ENCODE data around the gene SFT2D2. TPM values are rescaled to one million over a fixed set of nuclear protein-coding genes. Genes with fewer than 3 reads are reported as not detected.

SFT2D2 gene
- total RNA-seq, 1 donor from 2014 or later = 30.5 TPM

DNA sequence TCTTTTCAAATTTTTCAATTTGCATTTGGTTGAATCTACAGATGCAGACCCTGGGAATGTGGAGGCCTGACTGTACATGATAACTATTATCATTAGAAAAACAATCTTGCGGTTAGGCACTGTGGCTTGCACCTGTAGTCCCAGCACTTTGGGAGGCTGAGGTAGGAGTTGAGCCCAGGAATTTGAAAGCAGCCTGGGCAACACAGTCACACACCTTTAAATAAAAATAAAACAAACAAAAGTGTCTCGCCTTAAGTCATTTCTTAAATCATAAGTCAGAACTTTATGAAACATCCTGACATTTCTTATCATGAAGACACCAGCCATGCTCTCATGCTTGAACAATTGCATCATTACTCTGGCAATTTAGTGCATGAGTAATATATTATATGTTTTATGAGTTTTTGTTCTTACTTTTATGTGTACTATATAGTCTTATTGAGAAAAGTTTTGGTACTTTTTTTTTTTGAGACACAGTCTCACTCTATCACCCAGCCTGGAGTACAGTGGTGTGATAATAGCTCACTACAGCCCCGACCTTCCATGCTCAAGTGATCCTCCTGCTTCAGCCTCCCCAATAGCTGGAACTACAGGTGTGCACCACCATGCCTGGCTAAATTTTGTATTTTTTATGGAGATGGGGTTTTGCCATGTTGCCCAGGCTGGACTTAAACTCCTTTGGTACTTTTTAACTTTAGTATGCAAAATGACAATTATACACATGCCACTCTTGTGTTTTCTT lies 62.7 kb downstream of the SFT2D2 start:
- Histone ChIP-seq H4K20me1 (ENCODE audit: low read depth) (no peaks in the 10 kb centered on the region), H3K4me1 (peaks cover 22% of the 10 kb centered on the region), H3K4me2 (no peak overlapping the region), H2AFZ (replicated peaks) (no peak overlapping the region), H3K4me3 (no peak overlapping the region), H3K9ac (no peak overlapping the region), H3K27ac (no peak overlapping the region), H3F3A (ENCODE audit: low read depth) (peaks cover 5% of the 10 kb centered on the region), H3K79me2 (ENCODE audit: low read depth) (no peaks in the 10 kb centered on the region), H3K36me3 (no peaks in the 10 kb centered on the region), H3K27me3 (no peaks in the 10 kb centered on the region), H3K9me3 (ENCODE audit: low read depth) (no peaks in the 10 kb centered on the region)
- no peaks in the 10 kb centered on the region for H3K36me3 Mint-ChIP-seq
- H3K27ac Mint-ChIP-seq = no peak overlapping the region
- H3K9me3 Mint-ChIP-seq = no peaks in the 10 kb centered on the region
- H3K27me3 Mint-ChIP-seq (ENCODE audit: insufficient read depth, low read depth) = peaks cover 3% of the 10 kb centered on the region
- peaks cover 5% of the 10 kb centered on the region for H3K4me1 Mint-ChIP-seq
- no peak for TF ChIP-seq EZH2 (IDR thresholded peaks at IDR 0.05)
- TF ChIP-seq EZH2phosphoT487 (IDR thresholded peaks at IDR 0.05) = no peak
- TF ChIP-seq, protein P1, sequence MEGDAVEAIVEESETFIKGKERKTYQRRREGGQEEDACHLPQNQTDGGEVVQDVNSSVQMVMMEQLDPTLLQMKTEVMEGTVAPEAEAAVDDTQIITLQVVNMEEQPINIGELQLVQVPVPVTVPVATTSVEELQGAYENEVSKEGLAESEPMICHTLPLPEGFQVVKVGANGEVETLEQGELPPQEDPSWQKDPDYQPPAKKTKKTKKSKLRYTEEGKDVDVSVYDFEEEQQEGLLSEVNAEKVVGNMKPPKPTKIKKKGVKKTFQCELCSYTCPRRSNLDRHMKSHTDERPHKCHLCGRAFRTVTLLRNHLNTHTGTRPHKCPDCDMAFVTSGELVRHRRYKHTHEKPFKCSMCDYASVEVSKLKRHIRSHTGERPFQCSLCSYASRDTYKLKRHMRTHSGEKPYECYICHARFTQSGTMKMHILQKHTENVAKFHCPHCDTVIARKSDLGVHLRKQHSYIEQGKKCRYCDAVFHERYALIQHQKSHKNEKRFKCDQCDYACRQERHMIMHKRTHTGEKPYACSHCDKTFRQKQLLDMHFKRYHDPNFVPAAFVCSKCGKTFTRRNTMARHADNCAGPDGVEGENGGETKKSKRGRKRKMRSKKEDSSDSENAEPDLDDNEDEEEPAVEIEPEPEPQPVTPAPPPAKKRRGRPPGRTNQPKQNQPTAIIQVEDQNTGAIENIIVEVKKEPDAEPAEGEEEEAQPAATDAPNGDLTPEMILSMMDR (IDR thresholded peaks at IDR 0.05) = no peak
- DNase-seq (ENCODE audit: low spot score) = no peak
- H3K4me3 Mint-ChIP-seq = no peak overlapping the region

DNA sequence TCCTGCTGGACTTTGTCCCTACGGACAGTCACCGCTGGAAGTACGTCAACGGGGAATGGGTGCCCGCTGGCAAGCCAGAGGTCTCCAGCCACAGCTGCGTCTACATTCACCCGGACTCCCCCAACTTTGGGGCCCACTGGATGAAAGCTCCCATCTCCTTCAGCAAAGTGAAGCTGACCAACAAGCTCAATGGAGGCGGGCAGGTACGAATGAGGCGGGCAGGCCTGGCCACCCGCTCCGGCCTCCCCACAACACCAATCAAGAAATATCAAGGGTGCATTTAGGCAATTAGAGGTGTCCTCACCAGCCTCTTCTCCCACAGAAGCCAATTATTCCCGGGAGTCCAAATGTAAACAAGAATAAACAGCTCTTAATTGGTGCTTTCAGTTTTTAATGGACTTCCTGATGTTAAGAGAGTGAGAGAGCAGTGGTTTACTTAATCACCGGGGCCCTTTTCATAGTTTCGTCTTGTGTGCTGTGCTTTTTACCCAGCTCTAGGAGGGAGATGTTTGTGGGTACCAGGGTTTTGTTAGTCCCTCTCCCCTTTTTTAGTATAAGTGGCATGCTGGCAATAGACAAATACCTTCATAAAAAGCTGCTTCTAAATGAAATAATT lies 65.5 kb downstream of the SFT2D2 start:
- H3K4me3 Mint-ChIP-seq = no peak overlapping the region
- H3K27ac Mint-ChIP-seq = no peak overlapping the region
- Histone ChIP-seq H3K9me3 (ENCODE audit: low read depth) (no peaks in the 10 kb centered on the region), H3K27ac (no peak overlapping the region), H3K4me1 (peaks cover 11% of the 10 kb centered on the region), H3K27me3 (no peaks in the 10 kb centered on the region), H3K9ac (no peak overlapping the region), H3K36me3 (no peaks in the 10 kb centered on the region), H3F3A (ENCODE audit: low read depth) (no peaks in the 10 kb centered on the region), H3K79me2 (ENCODE audit: low read depth) (no peaks in the 10 kb centered on the region), H4K20me1 (ENCODE audit: low read depth) (no peaks in the 10 kb centered on the region), H3K4me2 (no peak overlapping the region), H2AFZ (replicated peaks) (no peak overlapping the region), H3K4me3 (no peak overlapping the region)
- H3K36me3 Mint-ChIP-seq = no peaks in the 10 kb centered on the region
- H3K9me3 Mint-ChIP-seq = no peaks in the 10 kb centered on the region
- no peaks in the 10 kb centered on the region for H3K4me1 Mint-ChIP-seq
- no peak for TF ChIP-seq EZH2phosphoT487 (IDR thresholded peaks at IDR 0.05)
- TF ChIP-seq EZH2 (IDR thresholded peaks at IDR 0.05) = no peak
- TF ChIP-seq, protein P1 (IDR thresholded peaks at IDR 0.05) = no peak
- peaks cover 3% of the 10 kb centered on the region for H3K27me3 Mint-ChIP-seq (ENCODE audit: insufficient read depth, low read depth)
- DNase-seq (ENCODE audit: low spot score) = no peak

DNA sequence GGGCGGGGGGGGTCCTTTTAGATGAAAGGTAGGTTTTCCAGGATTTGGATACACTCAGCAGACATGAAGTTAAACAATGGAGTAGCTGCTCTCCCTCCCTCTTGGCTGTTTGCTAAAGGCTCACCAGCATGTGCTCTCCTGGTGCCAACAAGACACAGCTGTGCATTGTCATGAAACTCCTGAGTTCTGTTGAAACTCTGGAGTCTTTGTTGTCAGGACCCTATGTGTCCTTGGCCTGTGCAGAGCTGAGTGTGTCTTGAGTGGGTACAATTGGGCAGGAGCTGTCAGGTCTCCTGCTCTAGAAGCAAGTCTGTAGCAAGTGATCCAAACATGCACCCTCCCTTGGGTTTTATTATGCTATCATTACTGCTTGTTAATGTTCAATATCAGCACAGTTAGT lies 67.6 kb downstream of the SFT2D2 start:
- peaks cover 11% of the 10 kb centered on the region for H3K4me1 ChIP-seq
- no peak overlapping the region for H2AFZ ChIP-seq (replicated peaks)
- H3K4me3 Mint-ChIP-seq = no peak overlapping the region

More for the DNA sequence above, 67.6 kb downstream of the SFT2D2 start:
- Histone ChIP-seq H3K9ac (no peak overlapping the region), H3K36me3 (no peaks in the 10 kb centered on the region), H3K4me2 (no peak overlapping the region), H3K27ac (no peak overlapping the region), H3K9me3 (ENCODE audit: low read depth) (no peaks in the 10 kb centered on the region), H3K27me3 (no peaks in the 10 kb centered on the region), H3K4me3 (no peak overlapping the region), H4K20me1 (ENCODE audit: low read depth) (no peaks in the 10 kb centered on the region), H3F3A (ENCODE audit: low read depth) (no peaks in the 10 kb centered on the region), H3K79me2 (ENCODE audit: low read depth) (no peaks in the 10 kb centered on the region)
- Mint-ChIP-seq H3K9me3 (no peaks in the 10 kb centered on the region), H3K27ac (peak overlapping the region; percentile 60), H3K36me3 (no peaks in the 10 kb centered on the region), H3K4me1 (no peaks in the 10 kb centered on the region), H3K27me3 (ENCODE audit: insufficient read depth, low read depth) (peaks cover 3% of the 10 kb centered on the region)
- TF ChIP-seq, protein P1 (IDR thresholded peaks at IDR 0.05) = no peak
- TF ChIP-seq EZH2 (IDR thresholded peaks at IDR 0.05) = no peak
- no peak for TF ChIP-seq EZH2phosphoT487 (IDR thresholded peaks at IDR 0.05)
- DNase-seq (ENCODE audit: low spot score) = no peak

All from neural progenitor cell (in vitro differentiated cells).